ENCODE data around the gene TGM1.

Gene TGM1

DNA sequence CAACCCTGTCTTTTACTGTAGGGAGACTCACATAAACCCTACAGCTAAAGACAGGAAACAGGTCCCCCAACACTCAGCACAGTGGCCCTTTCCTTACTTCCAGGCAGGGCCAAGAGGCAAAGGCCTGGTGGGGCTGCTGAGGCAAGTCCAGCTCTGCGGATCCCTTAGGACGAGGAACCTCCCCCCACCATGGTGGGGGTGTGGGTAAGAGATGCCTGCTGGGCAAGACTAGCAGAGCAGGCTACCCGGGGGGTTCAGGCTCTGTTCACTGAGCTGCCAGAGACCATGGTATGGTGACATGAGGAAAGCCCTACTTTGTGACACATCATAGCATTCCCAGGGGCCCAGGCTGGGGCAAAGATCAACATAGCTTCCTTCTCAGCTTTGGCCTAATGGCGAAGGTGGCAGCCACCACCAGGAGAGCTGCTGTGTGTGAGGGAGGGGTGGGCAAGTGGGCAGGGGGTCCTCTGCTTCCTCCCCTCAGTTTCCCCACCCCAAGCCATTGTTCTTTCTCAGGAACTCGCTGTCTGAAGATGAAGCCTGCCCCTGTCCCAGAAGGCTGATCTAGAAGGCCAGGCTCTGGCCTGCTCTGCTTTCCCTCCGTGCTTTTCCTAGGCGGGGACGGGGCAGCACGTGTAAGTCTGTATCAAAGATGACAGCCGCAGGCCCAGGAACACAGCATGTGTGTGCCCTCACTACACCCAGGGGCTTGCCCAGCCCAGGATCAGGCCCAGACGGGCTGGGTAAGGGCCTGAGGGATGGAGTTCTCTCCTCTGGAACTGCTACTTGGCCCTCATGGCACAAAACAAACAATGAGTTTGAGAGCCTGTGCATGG is 10.5 kb downstream of the TGM1 start:
- no peaks in the 10 kb centered on the region for H3K79me1 ChIP-seq (ENCODE audit: low read length)
- H3K4me2 ChIP-seq (ENCODE audit: low read length): no peak overlapping the region
- H3K79me2 ChIP-seq (ENCODE audit: control insufficient read depth, insufficient read depth, low read length): no peaks in the 10 kb centered on the region
- H3K4ac ChIP-seq (ENCODE audit: low read depth, low read length): no peak overlapping the region
- H2AK5ac ChIP-seq (ENCODE audit: low read length): no peak overlapping the region
- no peak overlapping the region for H3K9ac ChIP-seq (ENCODE audit: low read length)
- no peaks in the 10 kb centered on the region for H3K36me3 ChIP-seq (ENCODE audit: control insufficient read depth, insufficient read depth, low read length)
- no peak overlapping the region for H3K18ac ChIP-seq (ENCODE audit: low read length)
- no peak overlapping the region for H3K4me3 ChIP-seq (ENCODE audit: low read length)
- no peaks in the 10 kb centered on the region for H3K4me1 ChIP-seq (ENCODE audit: control insufficient read depth, low read depth, low read length)
- H2BK5ac ChIP-seq (ENCODE audit: low read length): no peak overlapping the region
- H3K27me3 ChIP-seq (ENCODE audit: insufficient read depth, low read length, poor library complexity): no peaks in the 10 kb centered on the region
- H3K27ac ChIP-seq (ENCODE audit: low read depth, low read length): no peak overlapping the region
- WGBS (ENCODE audit: extremely low coverage, insufficient coverage, low lambda C conversion rate): no CpG with 5 or more reads among the region's 11 CpGs
- H3K56ac ChIP-seq (ENCODE audit: low read length): no peak overlapping the region
- no peak overlapping the region for H2BK15ac ChIP-seq (replicated peaks; ENCODE audit: low read depth)
- H4K8ac ChIP-seq (ENCODE audit: low read depth, low read length): no peak overlapping the region
- H4K5ac ChIP-seq (ENCODE audit: low read length): no peak overlapping the region
- no peak overlapping the region for H2BK120ac ChIP-seq (ENCODE audit: low read depth, low read length)
- no peak overlapping the region for H3K23ac ChIP-seq (ENCODE audit: low read length)
- DNase-seq: no peak

DNA sequence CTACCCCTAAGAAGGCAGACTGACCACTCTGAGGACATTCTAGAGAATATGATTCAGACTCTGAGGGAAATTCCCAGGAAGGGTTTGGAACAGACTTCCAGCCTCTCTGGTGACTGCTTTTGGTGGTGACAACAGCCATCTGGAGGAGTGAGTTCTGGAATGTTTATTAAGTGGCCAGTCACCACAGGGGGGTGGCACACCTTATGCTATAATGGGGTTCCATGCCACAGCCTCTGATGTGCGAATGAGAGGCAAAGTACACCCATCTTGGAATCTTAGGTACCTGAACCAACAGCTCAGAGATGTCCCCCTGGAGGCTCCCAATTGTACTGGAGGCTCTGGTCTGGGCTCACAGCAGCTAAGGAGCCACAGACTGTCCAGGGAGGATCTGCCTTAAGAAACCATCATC is 11.1 kb downstream of the TGM1 start:
- Histone ChIP-seq H3K4me3 (ENCODE audit: low read length) (no peak overlapping the region), H3K4me1 (ENCODE audit: control insufficient read depth, low read depth, low read length) (no peaks in the 10 kb centered on the region), H2AK5ac (ENCODE audit: low read length) (no peak overlapping the region), H3K79me2 (ENCODE audit: control insufficient read depth, insufficient read depth, low read length) (no peaks in the 10 kb centered on the region), H2BK120ac (ENCODE audit: low read depth, low read length) (no peak overlapping the region), H3K18ac (ENCODE audit: low read length) (no peak overlapping the region), H3K9ac (ENCODE audit: low read length) (no peak overlapping the region), H4K8ac (ENCODE audit: low read depth, low read length) (no peak overlapping the region), H3K4ac (ENCODE audit: low read depth, low read length) (no peak overlapping the region), H3K4me2 (ENCODE audit: low read length) (no peak overlapping the region), H3K27ac (ENCODE audit: low read depth, low read length) (no peak overlapping the region), H2BK5ac (ENCODE audit: low read length) (no peak overlapping the region), H3K27me3 (ENCODE audit: insufficient read depth, low read length, poor library complexity) (no peaks in the 10 kb centered on the region), H3K23ac (ENCODE audit: low read length) (no peak overlapping the region), H3K56ac (ENCODE audit: low read length) (no peak overlapping the region), H4K5ac (ENCODE audit: low read length) (no peak overlapping the region), H3K79me1 (ENCODE audit: low read length) (no peaks in the 10 kb centered on the region), H3K36me3 (ENCODE audit: control insufficient read depth, insufficient read depth, low read length) (no peaks in the 10 kb centered on the region), H2BK15ac (replicated peaks; ENCODE audit: low read depth) (no peak overlapping the region)
- no CpG with 5 or more reads among the region's 1 CpG for WGBS (ENCODE audit: extremely low coverage, insufficient coverage, low lambda C conversion rate)
- no peak for DNase-seq

GRCh38 chr14:24250354-24250753 is 12.6 kb downstream of the TGM1 start:
- no CpG with 5 or more reads among the region's 4 CpGs for WGBS (ENCODE audit: extremely low coverage, insufficient coverage, low lambda C conversion rate)
- no peak overlapping the region for H3K27ac ChIP-seq (ENCODE audit: low read depth, low read length)
- H3K4ac ChIP-seq (ENCODE audit: low read depth, low read length): no peak overlapping the region
- H3K23ac ChIP-seq (ENCODE audit: low read length): no peak overlapping the region
- no peak overlapping the region for H2BK15ac ChIP-seq (replicated peaks; ENCODE audit: low read depth)
- H3K4me3 ChIP-seq (ENCODE audit: low read length): no peak overlapping the region
- no peak overlapping the region for H4K8ac ChIP-seq (ENCODE audit: low read depth, low read length)
- H3K9ac ChIP-seq (ENCODE audit: low read length): no peak overlapping the region
- no peak overlapping the region for H3K4me2 ChIP-seq (ENCODE audit: low read length)
- no peaks in the 10 kb centered on the region for H3K4me1 ChIP-seq (ENCODE audit: control insufficient read depth, low read depth, low read length)
- H2BK120ac ChIP-seq (ENCODE audit: low read depth, low read length): no peak overlapping the region
- H3K79me2 ChIP-seq (ENCODE audit: control insufficient read depth, insufficient read depth, low read length): no peaks in the 10 kb centered on the region
- H3K79me1 ChIP-seq (ENCODE audit: low read length): no peaks in the 10 kb centered on the region
- H3K56ac ChIP-seq (ENCODE audit: low read length): no peak overlapping the region
- H3K36me3 ChIP-seq (ENCODE audit: control insufficient read depth, insufficient read depth, low read length): no peaks in the 10 kb centered on the region
- H4K5ac ChIP-seq (ENCODE audit: low read length): no peak overlapping the region
- H2AK5ac ChIP-seq (ENCODE audit: low read length): no peak overlapping the region
- no peak for DNase-seq
- no peak overlapping the region for H2BK5ac ChIP-seq (ENCODE audit: low read length)
- H3K18ac ChIP-seq (ENCODE audit: low read length): no peak overlapping the region
- no peaks in the 10 kb centered on the region for H3K27me3 ChIP-seq (ENCODE audit: insufficient read depth, low read length, poor library complexity)

- H4K5ac ChIP-seq (ENCODE audit: low read length): no peak overlapping the region
- H3K56ac ChIP-seq (ENCODE audit: low read length): no peak overlapping the region
- H3K4me3 ChIP-seq (ENCODE audit: low read length): no peak overlapping the region
- no peak overlapping the region for H3K4me2 ChIP-seq (ENCODE audit: low read length)
- no peak overlapping the region for H3K9ac ChIP-seq (ENCODE audit: low read length)
- no peaks in the 10 kb centered on the region for H3K79me2 ChIP-seq (ENCODE audit: control insufficient read depth, insufficient read depth, low read length)
- no peak overlapping the region for H2BK120ac ChIP-seq (ENCODE audit: low read depth, low read length)
- H2BK15ac ChIP-seq (replicated peaks; ENCODE audit: low read depth): no peak overlapping the region
- H2BK5ac ChIP-seq (ENCODE audit: low read length): no peak overlapping the region
- H3K27ac ChIP-seq (ENCODE audit: low read depth, low read length): no peak overlapping the region
- H3K27me3 ChIP-seq (ENCODE audit: insufficient read depth, low read length, poor library complexity): no peaks in the 10 kb centered on the region
- DNase-seq: no peak
- no peak overlapping the region for H3K18ac ChIP-seq (ENCODE audit: low read length)
- no peak overlapping the region for H3K4ac ChIP-seq (ENCODE audit: low read depth, low read length)
- WGBS (ENCODE audit: extremely low coverage, insufficient coverage, low lambda C conversion rate): no CpG with 5 or more reads among the region's 13 CpGs
- H3K36me3 ChIP-seq (ENCODE audit: control insufficient read depth, insufficient read depth, low read length): no peaks in the 10 kb centered on the region
- H3K79me1 ChIP-seq (ENCODE audit: low read length): no peaks in the 10 kb centered on the region
- no peak overlapping the region for H2AK5ac ChIP-seq (ENCODE audit: low read length)
- no peak overlapping the region for H3K23ac ChIP-seq (ENCODE audit: low read length)
- no peak overlapping the region for H4K8ac ChIP-seq (ENCODE audit: low read depth, low read length)
- no peaks in the 10 kb centered on the region for H3K4me1 ChIP-seq (ENCODE audit: control insufficient read depth, low read depth, low read length)
These were observed 13.6 kb downstream of the TGM1 start for GRCh38 chr14:24249230-24250021.

DNA sequence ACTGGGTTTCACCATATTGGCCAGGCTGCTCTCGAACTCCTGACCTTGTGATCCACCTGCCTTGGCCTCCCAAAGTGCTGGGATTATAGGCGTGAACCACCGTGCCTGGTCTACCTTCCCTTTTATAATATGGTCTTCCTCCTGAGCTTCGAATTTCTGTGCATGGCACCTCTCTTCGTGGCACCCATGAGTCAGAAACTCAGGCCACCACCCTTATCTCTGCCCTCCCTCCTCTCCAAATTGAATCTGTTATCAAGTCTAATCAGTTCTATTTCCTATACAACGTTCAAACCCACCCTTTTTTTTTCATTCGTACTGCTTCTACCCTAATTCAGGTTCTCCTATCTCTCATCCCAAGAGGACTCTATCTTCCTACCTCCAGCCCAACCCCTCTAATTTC is 15.6 kb downstream of the TGM1 start:
- no peak overlapping the region for H3K18ac ChIP-seq (ENCODE audit: low read length)
- H3K79me2 ChIP-seq (ENCODE audit: control insufficient read depth, insufficient read depth, low read length): no peaks in the 10 kb centered on the region
- no peaks in the 10 kb centered on the region for H3K79me1 ChIP-seq (ENCODE audit: low read length)
- no peak overlapping the region for H3K4me2 ChIP-seq (ENCODE audit: low read length)
- no peak overlapping the region for H3K56ac ChIP-seq (ENCODE audit: low read length)
- no peak for DNase-seq
- H3K36me3 ChIP-seq (ENCODE audit: control insufficient read depth, insufficient read depth, low read length): no peaks in the 10 kb centered on the region
- peaks cover 2% of the 10 kb centered on the region for H3K4me1 ChIP-seq (ENCODE audit: control insufficient read depth, low read depth, low read length)
- no peak overlapping the region for H3K4me3 ChIP-seq (ENCODE audit: low read length)
- H2BK120ac ChIP-seq (ENCODE audit: low read depth, low read length): no peak overlapping the region
- no peak overlapping the region for H2AK5ac ChIP-seq (ENCODE audit: low read length)
- H3K4ac ChIP-seq (ENCODE audit: low read depth, low read length): no peak overlapping the region
- 100% methylated on average over 2 of the region's 7 CpGs for WGBS (ENCODE audit: extremely low coverage, insufficient coverage, low lambda C conversion rate)
- H3K9ac ChIP-seq (ENCODE audit: low read length): no peak overlapping the region
- no peak overlapping the region for H4K5ac ChIP-seq (ENCODE audit: low read length)
- no peaks in the 10 kb centered on the region for H3K27me3 ChIP-seq (ENCODE audit: insufficient read depth, low read length, poor library complexity)
- H2BK15ac ChIP-seq (replicated peaks; ENCODE audit: low read depth): no peak overlapping the region
- H2BK5ac ChIP-seq (ENCODE audit: low read length): no peak overlapping the region
- no peak overlapping the region for H3K23ac ChIP-seq (ENCODE audit: low read length)
- no peak overlapping the region for H3K27ac ChIP-seq (ENCODE audit: low read depth, low read length)
- no peak overlapping the region for H4K8ac ChIP-seq (ENCODE audit: low read depth, low read length)
